ENCODE results near the gene SHISA8. TPM values are rescaled to one million over a fixed set of nuclear protein-coding genes. Genes with fewer than 3 reads are reported as not detected.

SHISA8 gene
- total and polyA plus RNA-seq, 4 donors, result not detected

- H3K4me3 ChIP-seq (ENCODE audit: low read depth in 1 of 3, low read length in 3 of 3), result no peak overlapping the region
- peaks cover 0 to 3% (median 0%) of the 10 kb centered on the region in 4 donors for H3K27me3 ChIP-seq (ENCODE audit: control insufficient read depth in 4 of 4, insufficient read depth in 4 of 4, low read length in 3 of 4)
- DNase-seq (ENCODE audit: low spot score), result no peak
- no peak overlapping the region for H3K9ac ChIP-seq (ENCODE audit: low read depth in 1 of 2, low read length in 2 of 2)
- TF ChIP-seq EGR1 (IDR thresholded peaks at IDR 0.05; ENCODE audit: low read depth in 2 of 2) (no peak), NR2F2 (IDR thresholded peaks at IDR 0.05) (no peak), TAF1 (conservative IDR thresholded peaks at IDR 0.05) (no peak), FOXA1 (IDR thresholded peaks at IDR 0.05) (no peak), MAX (IDR thresholded peaks at IDR 0.05) (no peak), CTCF (IDR thresholded peaks at IDR 0.05; ENCODE audit: low read depth, low read length, missing input control) (no peak), GABPA (IDR thresholded peaks at IDR 0.05 in 1 of 2, conservative IDR thresholded peaks at IDR 0.05 in 1 of 2) (no peak), SP1 (IDR thresholded peaks at IDR 0.05) (no peak), YY1 (IDR thresholded peaks at IDR 0.05) (no peak), FOXA2 (IDR thresholded peaks at IDR 0.05) (no peak), RAD21 (IDR thresholded peaks at IDR 0.05) (no peak), HNF4A (conservative IDR thresholded peaks at IDR 0.05) (no peak), RXRA (IDR thresholded peaks at IDR 0.05) (no peak), HNF4G (IDR thresholded peaks at IDR 0.05) (no peak), JUND (IDR thresholded peaks at IDR 0.05) (no peak), ATF3 (IDR thresholded peaks at IDR 0.05) (no peak), ZBTB33 (IDR thresholded peaks at IDR 0.05) (no peak), REST (IDR thresholded peaks at IDR 0.05) (no peak)
- H3K36me3 ChIP-seq (ENCODE audit: control insufficient read depth in 4 of 4, insufficient read depth in 3 of 4, low read depth in 1 of 4, low read length in 3 of 4), result no peaks in the 10 kb centered on the region
- 92% methylated on average over 5 of the region's 5 CpGs for WGBS
- no peaks in the 10 kb centered on the region for H3K9me3 ChIP-seq (ENCODE audit: control insufficient read depth in 4 of 4, low read length in 3 of 4)
- H3K27ac ChIP-seq (ENCODE audit: low read depth in 1 of 2, low read length in 2 of 2), result no peak overlapping the region
- peaks cover 4 to 16% (median 10%) of the 10 kb centered on the region in 4 donors for H3K4me1 ChIP-seq (ENCODE audit: control insufficient read depth in 4 of 4, insufficient read depth in 4 of 4, low read length in 3 of 4)
Observed at GRCh38 chr22:41922328-41922727, 7.5 kb upstream of the SHISA8 start.
